ENCODE measurements around the gene RABL2B. TPM values are rescaled to one million over a fixed set of nuclear protein-coding genes. Genes with fewer than 3 reads are reported as not detected.

Gene RABL2B
- 16.1 TPM for total RNA-seq

GRCh38 chr22:50783033-50783879 is at the start of gene RABL2B:
RABL2B (minus strand) TSS chr22:50783636; CDS start chr22:50782294, 1,342 bp downstream.

GRCh38 chr22:50737728-50738648 is 45.4 kb downstream of the RABL2B start, which contains the start of gene ACR:
ACR (plus strand) TSS chr22:50738204; CDS start chr22:50738236, 32 bp downstream.

Other genes with a start within 250 kb of the RABL2B start
- 0.05 TPM for gene KLHDC7B, start 237.7 kb downstream of the RABL2B start, total RNA-seq
- gene SYCE3, start 220.7 kb downstream of the RABL2B start, total RNA-seq, result not detected
- gene CPT1B, start 205.2 kb downstream of the RABL2B start, total RNA-seq, result 15.6 TPM
- gene CHKB, start 200.8 kb downstream of the RABL2B start, total RNA-seq, result 59.6 TPM
- 22.7 TPM for gene MAPK8IP2, start 182.8 kb downstream of the RABL2B start, total RNA-seq
- gene ARSA, start 155.5 kb downstream of the RABL2B start, total RNA-seq, result 17.3 TPM
- 10.6 TPM for gene SHANK3, start 110.8 kb downstream of the RABL2B start, total RNA-seq
- gene ACR, start 45.4 kb downstream of the RABL2B start, total RNA-seq, result not detected

Data from camera-type eye (tissue), 1 donor.